ENCODE measurements around the gene STYXL2. TPM values are rescaled to one million over a fixed set of nuclear protein-coding genes. Genes with fewer than 3 reads are reported as not detected.

Gene STYXL2
- total RNA-seq, 6 experiments from 2014 or later = not detected

DNA sequence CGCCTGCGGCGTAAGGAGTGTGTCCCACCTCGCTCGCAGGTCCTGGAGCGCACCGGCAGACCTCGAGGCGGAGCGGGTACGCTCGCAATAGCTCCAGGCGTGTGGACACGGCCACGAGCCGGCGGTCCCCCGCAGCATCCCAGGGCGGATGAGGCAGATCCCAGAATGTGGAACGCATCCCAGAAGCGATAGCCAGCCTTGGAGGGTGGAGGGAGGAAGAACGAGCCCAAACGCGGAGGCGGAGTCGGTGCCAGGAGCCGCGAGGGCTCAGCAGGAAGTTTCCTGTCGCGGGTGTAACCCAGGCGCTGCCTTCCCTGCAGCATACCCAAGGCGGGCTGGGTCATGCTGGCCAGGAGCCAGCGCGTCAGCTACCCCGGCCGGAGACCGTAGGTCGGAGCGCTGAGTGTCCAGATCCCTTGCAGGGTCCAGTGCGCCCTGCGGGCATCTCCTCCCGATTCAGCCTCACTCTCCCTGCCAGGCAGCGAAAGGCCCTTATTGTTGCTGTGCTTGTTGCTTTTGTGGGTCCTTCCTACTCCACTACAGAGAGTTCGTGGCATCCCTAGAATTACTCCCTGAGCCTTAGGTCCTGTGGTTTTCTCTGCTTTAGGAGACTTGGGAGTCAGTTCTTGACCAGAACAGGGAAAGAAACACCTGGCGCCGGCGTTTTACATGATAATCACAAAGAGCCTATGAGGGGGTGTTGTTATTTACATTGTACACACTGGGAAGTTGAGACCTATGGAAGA is 27.7 kb downstream of the STYXL2 start:
- Mint-ChIP-seq H3K36me3 (ENCODE audit: low read depth) (no peaks in the 10 kb centered on the region), H3K27me3 (ENCODE audit: insufficient read depth) (peaks cover 8% of the 10 kb centered on the region), H3K4me1 (ENCODE audit: low read depth) (no peaks in the 10 kb centered on the region), H3K4me3 (no peak overlapping the region), H3K9me3 (no peaks in the 10 kb centered on the region), H3K27ac (no peak overlapping the region)
- TF ChIP-seq, protein P1, sequence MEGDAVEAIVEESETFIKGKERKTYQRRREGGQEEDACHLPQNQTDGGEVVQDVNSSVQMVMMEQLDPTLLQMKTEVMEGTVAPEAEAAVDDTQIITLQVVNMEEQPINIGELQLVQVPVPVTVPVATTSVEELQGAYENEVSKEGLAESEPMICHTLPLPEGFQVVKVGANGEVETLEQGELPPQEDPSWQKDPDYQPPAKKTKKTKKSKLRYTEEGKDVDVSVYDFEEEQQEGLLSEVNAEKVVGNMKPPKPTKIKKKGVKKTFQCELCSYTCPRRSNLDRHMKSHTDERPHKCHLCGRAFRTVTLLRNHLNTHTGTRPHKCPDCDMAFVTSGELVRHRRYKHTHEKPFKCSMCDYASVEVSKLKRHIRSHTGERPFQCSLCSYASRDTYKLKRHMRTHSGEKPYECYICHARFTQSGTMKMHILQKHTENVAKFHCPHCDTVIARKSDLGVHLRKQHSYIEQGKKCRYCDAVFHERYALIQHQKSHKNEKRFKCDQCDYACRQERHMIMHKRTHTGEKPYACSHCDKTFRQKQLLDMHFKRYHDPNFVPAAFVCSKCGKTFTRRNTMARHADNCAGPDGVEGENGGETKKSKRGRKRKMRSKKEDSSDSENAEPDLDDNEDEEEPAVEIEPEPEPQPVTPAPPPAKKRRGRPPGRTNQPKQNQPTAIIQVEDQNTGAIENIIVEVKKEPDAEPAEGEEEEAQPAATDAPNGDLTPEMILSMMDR (IDR thresholded peaks at IDR 0.05) = no peak
- no peak for DNase-seq

DNA sequence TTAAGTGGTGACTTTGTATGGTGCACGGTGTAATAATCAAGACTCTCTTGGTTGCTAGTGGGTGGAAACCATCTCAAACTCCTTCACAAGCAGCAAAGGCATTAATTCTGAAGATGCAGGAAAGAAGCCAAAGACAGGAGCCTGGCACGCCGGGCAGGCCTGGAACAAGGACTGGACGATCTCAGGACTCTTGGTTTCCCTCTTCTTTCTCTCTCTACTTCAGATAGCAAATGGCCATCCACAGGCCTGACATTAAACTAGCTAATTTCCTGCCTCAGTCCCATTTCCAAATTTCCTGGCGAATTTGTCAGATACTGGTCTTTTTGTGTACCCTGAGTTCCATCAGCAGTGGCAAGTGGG is 28.2 kb downstream of the STYXL2 start:
- no peaks in the 10 kb centered on the region for H3K36me3 Mint-ChIP-seq (ENCODE audit: low read depth)
- H3K27ac Mint-ChIP-seq = no peak overlapping the region
- H3K27me3 Mint-ChIP-seq (ENCODE audit: insufficient read depth) = peaks cover 11% of the 10 kb centered on the region
- no peaks in the 10 kb centered on the region for H3K4me1 Mint-ChIP-seq (ENCODE audit: low read depth)
- no peaks in the 10 kb centered on the region for H3K9me3 Mint-ChIP-seq
- TF ChIP-seq, protein P1 (IDR thresholded peaks at IDR 0.05) = no peak
- H3K4me3 Mint-ChIP-seq = no peak overlapping the region
- DNase-seq = no peak

DNA sequence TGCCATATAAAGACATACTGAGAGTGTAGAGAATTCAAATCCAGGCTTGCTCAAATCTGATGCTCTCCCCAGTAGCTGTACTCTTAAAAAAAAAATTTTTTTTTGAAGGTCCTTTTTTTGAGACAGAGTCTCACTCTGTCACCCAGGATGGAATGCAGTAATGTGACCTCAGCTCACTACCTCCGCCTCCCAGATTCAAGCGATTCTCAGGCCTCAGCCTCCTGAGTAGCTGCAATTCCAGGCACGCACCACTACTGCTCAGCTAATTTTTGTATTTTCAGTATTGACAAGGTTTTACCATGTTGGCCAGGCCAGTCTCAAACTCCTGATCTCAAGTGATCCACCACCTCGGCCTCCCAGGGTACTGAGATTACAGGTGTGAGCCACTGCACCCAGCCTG is 28.7 kb downstream of the STYXL2 start:
- no peak overlapping the region for H3K4me3 Mint-ChIP-seq
- no peak for DNase-seq
- H3K27me3 Mint-ChIP-seq (ENCODE audit: insufficient read depth) = peaks cover 11% of the 10 kb centered on the region
- TF ChIP-seq, protein P1 (IDR thresholded peaks at IDR 0.05) = no peak
- H3K4me1 Mint-ChIP-seq (ENCODE audit: low read depth) = no peaks in the 10 kb centered on the region
- no peak overlapping the region for H3K27ac Mint-ChIP-seq
- H3K36me3 Mint-ChIP-seq (ENCODE audit: low read depth) = no peaks in the 10 kb centered on the region
- no peaks in the 10 kb centered on the region for H3K9me3 Mint-ChIP-seq

DNA sequence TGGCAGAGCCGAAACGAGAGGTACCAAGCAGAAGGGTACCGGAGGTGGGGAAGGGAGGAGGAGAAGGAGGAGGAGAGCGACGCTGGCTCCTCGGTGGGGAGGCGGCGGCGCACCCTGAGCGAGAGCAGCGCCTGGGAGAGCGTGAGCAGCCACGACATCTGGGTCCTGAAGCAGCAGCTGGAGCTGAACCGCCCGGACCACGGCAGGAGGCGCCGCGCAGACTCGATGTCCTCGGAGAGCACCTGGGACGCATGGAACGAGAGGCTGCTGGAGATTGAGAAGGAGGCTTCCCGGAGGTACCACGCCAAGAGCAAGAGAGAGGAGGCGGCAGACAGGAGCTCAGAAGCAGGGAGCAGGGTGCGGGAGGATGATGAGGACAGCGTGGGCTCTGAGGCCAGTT is 32.4 kb downstream of the STYXL2 start:
- TF ChIP-seq, protein P1 (IDR thresholded peaks at IDR 0.05) = no peak
- H3K36me3 Mint-ChIP-seq (ENCODE audit: low read depth) = no peaks in the 10 kb centered on the region
- no peak overlapping the region for H3K4me3 Mint-ChIP-seq
- H3K27ac Mint-ChIP-seq = no peak overlapping the region
- peaks cover 17% of the 10 kb centered on the region for H3K27me3 Mint-ChIP-seq (ENCODE audit: insufficient read depth)
- no peak for DNase-seq
- no peaks in the 10 kb centered on the region for H3K9me3 Mint-ChIP-seq
- H3K4me1 Mint-ChIP-seq (ENCODE audit: low read depth) = no peaks in the 10 kb centered on the region

DNA sequence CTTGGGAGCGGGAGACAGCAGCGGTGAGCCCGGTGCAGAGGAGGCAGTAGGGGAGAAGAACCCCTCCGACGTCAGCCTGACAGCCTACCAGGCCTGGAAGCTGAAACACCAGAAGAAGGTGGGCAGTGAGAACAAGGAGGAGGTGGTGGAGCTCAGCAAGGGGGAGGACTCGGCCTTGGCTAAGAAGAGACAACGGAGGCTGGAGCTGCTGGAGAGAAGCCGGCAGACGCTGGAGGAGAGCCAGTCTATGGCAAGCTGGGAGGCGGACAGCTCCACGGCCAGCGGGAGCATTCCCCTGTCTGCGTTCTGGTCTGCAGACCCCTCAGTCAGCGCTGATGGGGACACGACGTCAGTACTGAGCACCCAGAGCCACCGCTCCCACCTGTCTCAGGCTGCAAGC is 32.9 kb downstream of the STYXL2 start:
- TF ChIP-seq, protein P1 (IDR thresholded peaks at IDR 0.05) = no peak
- H3K27me3 Mint-ChIP-seq (ENCODE audit: insufficient read depth) = peaks cover 18% of the 10 kb centered on the region
- no peak overlapping the region for H3K27ac Mint-ChIP-seq
- DNase-seq = no peak
- no peaks in the 10 kb centered on the region for H3K4me1 Mint-ChIP-seq (ENCODE audit: low read depth)
- H3K36me3 Mint-ChIP-seq (ENCODE audit: low read depth) = no peaks in the 10 kb centered on the region
- no peak overlapping the region for H3K4me3 Mint-ChIP-seq
- H3K9me3 Mint-ChIP-seq = no peaks in the 10 kb centered on the region

Measured in HFFc6 (cell line).